ENCODE results near the gene MCAT.

The MCAT gene

GRCh38 chr22:43142880-43143562 lies at the start of gene MCAT:
TSS of gene MCAT (minus strand) at chr22:43143398. CDS start at chr22:43143348, 50 bp downstream.
- DNase-seq (ENCODE audit: low read depth in 3 of 3, low spot score in 1 of 3) = peak; percentile 45 to 74 (median 53)

DNA sequence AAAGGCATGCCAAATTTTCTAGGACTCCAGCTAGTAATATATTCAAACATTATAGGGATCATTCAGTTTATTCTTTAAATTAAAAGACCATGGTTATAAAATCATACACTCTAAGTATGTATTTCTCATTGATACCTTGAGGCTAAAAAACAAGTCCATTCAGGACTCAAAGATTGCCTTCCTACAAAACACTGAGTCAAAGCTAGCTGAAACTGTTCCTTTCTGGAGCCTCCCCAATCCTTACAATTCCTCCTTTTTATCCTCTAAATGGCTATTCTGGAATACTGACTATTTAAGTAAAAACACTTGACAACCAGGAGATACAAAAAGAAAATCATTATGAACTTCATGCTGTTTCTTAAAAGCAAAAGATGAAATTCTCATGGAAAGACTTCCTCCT lies 48.6 kb upstream of the MCAT start:
- no peak for DNase-seq (ENCODE audit: low read depth in 3 of 3, low spot score in 1 of 3)

DNA sequence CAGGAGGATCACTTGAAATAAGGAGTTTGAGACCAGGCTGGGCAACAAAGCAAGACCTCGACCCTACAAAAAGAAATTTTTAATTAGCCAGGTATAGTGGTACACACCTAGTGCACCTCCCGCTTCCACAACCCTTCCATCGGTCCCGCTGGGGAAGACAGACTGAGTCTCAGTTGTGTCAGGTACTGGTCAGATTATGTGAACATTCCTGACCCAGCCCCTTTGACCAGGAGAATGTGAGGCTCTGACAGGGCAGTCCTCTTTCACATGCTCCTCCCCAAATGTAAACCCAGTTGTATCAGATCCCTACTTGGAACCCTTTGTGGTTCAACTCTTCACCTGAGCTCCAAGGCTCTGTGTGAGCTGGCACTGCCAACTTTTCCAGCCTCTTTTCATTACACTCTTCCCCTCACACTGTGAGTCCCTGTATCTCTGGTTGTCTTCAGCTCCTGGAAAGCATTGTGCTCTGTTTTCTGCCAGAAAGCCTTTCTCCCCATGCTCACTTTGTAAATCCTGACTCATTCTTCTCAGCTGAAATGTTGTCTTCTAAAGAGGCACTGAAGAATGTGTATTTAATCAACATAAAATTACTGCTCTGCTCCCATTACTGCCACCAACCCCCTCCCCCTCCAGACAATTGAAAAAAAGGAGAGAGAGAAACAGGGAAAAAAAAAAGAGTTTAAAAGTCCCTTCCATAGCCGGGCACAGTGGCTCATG lies 45.8 kb upstream of the MCAT start:
- DNase-seq (ENCODE audit: low read depth in 3 of 3, low spot score in 1 of 3) = no peak

DNA sequence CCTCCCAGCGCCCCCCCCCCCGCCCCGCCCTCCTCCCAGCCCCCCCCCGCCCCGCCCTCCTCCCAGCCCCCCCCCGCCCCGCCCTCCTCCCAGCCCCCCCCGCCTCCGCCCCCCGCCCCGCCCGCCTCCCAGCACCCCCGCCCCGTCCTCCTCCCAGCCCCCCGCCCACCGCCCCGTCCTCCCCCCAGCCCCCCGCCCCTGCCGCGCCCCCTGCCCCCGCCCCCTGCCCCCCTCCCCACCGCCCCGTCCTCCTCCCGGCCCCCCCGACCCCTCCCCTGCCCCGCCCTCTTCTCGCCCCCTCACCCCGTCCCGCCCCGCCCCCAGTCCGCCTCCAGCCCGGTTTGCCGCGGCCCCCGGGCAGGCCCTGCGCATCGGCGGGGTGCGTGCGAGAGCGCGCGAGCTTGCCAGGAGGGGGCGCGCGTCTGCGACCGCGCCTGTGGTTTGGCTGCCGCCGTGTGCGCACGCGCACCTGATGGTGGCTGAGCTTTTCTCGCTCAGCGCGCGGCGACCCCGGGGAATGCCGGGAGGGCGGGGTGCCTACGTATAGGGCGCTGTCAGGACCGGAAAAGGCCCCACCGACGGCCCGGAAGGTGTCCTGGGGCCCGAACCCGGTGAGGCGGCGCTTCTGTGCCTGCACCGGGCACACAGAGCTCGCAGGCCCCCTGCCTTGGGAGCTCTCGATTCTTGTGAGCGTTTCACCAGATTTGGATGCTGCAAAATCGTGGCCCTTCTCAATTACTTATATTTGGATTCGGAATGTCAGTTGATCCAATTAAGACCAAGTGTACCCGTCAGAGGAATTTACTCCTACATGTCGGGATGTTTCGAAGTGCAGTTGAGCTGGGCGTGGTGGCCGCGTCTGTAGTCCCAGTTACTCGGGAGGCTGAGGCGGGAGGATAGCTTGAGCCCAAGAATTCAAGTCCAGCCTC lies 44.2 kb upstream of the MCAT start:
- peak; percentile 92 to 94 (median 94) for DNase-seq (ENCODE audit: low read depth in 3 of 3, low spot score in 1 of 3)

DNA sequence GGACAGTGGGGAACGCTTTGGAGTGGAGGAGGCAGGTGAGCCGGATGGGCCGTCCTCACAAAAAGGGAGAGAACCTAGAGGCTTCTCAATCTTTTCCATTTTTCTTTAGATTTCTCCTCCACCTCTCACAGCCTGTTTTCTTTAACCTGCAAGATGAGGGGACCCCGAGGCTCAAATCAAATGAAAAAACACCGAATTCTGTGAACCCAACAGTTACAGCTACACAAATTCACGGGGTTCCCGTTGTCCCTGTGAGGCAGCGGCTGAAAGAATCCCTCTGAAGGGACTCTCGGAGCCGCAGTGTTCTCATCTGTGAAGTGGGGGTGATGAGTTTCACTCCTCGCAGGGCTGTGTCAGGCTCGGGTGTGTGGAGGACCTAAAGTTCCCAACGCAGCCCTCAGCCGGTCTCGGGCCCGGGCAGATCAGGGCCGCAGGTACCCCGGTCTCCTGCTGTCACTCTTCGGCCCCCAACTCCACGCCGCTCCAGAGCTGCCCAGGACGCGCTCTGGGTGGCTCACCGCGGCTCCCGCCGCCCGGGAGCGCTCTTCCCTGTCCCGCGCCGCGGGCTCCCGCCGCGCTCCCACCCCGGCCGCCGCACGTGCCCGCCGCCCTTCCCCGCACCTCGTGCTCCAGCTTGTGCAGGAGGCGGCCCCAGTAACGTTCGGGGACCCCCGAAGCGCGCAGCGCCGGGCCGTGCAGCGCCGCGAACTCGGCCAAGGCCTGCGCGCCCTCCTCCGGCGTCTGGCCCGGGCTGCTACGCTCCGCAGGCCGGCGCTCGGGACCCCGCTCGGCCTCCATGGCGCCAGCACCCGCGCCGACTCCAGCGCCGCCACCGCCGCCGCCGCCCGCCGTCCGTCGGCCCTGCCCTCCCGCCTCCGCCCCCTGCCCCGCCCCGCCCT lies 43.3 kb upstream of the MCAT start, which contains the start of gene TTLL12:
TSS of gene TTLL12 (minus strand) at position 863 of the 899 bp plus-strand sequence. CDS start at position 798, 65 bp downstream.
- DNase-seq (ENCODE audit: low read depth in 3 of 3, low spot score in 1 of 3) = peak; percentile 26 to 49 (median 47)

DNA sequence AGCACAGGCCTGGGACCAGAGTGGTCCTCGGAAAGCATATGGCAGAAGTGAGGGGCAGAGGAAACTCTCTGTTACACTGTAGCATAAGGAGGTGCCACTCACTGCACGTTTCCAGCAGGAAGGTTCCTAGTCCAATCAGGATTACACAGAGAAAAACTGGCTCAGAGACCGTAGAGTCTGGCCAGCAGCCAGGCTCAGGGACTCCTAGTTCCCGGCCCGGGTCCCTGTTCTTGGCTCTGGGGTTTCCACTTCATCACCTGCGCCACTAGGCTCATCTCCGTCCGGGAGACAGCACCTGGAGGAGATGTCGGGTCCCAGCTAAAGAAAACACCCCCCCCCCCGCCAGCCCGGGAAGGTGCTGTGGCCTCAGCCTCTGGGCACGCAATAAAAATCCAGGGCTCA lies 42.7 kb upstream of the MCAT start:
- no peak for DNase-seq (ENCODE audit: low read depth in 3 of 3, low spot score in 1 of 3)

DNA sequence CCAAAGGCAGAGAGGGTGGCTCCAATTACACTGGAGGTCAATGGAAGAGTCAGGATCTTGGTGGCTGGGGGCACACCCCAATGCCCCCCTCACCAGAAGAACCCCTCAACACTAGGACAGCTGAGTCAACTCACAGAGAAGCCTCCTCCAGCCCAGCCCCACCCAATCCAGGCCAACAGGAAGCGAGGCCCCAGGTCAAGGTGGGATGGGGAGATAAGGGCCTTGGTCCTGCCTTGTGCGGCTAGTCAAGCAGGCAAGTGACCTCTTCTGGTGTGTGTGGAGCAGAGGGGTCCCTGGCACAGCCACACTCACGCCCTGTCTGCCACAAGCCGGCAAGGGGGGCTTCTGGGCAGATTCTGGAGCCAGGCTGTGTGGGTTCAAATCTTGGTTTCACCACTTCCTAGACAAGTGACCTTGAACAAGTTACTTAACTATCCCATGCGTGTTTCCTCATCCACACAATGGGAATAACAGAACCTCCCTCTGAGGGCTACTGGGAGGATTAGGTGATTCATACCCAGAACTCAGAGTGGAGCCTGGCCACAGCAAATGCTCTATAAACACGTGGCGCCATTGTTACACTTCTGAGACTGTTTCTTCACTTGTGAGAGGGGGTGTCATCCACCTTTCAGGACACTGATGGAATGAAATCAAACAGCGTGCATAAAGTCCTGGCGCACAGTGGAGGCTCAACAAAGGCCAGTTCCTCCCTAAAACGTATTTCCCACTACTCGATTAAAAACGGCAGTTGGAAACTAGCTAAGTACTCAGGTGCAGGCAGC lies 40.5 kb upstream of the MCAT start:
- DNase-seq (ENCODE audit: low read depth in 3 of 3, low spot score in 1 of 3) = no peak

DNA sequence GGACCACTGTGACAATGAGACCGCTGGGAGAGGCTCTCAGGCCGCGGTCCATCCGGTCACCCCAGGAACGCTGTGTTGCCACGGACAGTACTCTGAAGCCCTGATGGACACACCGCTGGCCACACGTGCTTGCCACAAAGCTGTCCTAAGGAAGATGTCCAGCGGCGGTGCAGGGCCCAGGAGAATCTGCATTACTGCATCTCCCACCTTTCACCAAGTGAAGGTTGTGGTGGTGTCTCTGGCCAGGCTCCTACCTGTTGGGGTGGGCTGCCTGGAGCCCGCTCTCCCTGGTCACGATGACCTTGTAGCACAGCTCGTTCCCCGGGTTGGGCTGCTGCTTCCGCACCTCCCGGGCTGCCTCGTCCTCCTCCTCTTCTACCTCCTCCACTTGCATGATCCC lies 39.5 kb upstream of the MCAT start:
- no peak for DNase-seq (ENCODE audit: low read depth in 3 of 3, low spot score in 1 of 3)

DNA sequence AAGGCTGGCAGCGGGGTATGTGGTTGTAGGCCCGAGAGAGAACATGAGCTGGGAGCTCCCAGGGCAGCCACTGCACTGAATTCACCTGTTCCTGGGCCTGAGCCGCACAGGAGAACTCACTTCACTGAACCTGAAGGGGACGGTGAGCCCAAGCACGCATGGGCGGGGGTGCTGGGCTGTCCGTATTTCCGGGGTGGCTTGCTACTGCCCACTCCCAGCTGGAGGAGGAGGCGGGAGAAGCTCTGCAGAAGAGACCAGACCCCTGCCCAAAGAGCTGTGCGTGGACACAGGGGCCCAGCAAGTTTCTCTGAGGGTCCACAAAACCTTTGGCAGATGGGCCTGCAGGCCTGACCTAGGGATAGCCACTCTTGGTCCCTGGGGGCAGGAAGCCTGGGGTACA lies 38.9 kb upstream of the MCAT start:
- DNase-seq (ENCODE audit: low read depth in 3 of 3, low spot score in 1 of 3) = no peak

DNA sequence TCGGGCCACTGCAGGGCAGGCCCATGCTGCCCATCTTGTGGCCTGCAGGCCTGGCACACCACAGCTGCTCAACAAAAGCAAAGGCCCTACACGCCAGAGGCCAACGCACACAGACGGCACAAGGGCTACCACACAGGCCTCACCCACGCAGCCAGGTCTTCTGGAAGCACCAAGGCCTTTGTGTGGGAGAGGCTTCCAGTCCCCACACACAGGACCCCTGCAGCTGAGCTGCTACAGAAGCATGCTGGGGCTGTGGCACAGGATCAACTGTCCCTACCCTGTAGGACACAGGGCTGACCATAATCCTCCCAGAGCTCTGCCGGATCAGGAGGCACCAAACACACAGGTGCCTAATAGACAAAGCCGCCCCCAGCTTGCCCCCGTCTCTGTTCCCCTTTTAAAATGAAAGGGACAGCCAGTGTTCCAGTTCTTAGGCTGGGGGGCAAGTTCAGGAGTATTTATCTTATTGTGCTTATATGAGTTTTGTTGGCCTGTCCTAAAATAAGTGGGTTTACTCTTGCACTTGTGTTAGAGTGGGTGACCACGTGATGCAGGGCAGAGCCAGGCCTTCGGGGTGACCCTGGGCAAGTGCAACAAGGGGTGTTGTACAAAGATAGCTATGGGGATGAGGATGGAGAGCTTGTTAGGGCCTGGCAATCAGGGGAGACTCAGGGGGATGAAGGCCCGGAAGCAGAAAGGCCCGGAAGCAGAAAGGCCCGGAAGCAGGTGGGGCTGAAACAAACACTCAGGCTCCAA lies 38.3 kb upstream of the MCAT start:
- no peak for DNase-seq (ENCODE audit: low read depth in 3 of 3, low spot score in 1 of 3)

DNA sequence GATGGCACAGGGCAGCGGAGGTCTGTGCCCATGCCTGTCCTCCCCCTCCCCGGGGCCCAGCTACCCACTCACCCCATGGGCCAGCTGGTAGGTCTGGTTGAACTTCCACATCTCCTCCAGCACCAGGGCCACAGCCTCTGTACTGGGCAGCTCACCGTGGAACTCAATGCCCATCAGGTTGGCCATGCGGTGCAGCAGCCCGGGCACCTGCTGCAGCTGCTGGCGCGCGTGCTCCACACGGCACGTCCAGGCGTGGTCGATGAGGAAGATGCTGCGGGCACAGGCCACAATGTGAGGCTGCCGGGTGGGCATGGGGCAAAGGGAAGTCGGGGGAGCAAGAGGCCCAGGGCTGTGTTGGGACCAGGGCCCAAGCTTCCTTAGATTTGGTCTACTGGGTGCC lies 37.5 kb upstream of the MCAT start:
- no peak for DNase-seq (ENCODE audit: low read depth in 3 of 3, low spot score in 1 of 3)

DNA sequence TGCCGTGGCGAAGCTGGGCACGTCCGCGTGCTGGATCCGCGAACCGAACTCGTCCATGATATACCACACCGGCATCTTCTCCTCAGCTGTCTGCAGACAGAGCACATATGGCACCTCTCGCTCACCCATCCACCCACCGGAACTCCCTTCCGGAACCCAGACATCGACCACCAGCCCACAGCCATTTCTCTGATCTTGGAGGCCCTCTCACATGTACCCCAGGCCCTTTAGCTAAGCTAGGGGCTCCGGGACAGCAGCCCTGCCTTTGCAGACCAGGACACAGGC lies 36.7 kb upstream of the MCAT start:
- no peak for DNase-seq (ENCODE audit: low read depth in 3 of 3, low spot score in 1 of 3)

- DNase-seq (ENCODE audit: low read depth in 3 of 3, low spot score in 1 of 3) = no peak
Measured at GRCh38 chr22:43179146-43179910, 36.1 kb upstream of the MCAT start.

DNA sequence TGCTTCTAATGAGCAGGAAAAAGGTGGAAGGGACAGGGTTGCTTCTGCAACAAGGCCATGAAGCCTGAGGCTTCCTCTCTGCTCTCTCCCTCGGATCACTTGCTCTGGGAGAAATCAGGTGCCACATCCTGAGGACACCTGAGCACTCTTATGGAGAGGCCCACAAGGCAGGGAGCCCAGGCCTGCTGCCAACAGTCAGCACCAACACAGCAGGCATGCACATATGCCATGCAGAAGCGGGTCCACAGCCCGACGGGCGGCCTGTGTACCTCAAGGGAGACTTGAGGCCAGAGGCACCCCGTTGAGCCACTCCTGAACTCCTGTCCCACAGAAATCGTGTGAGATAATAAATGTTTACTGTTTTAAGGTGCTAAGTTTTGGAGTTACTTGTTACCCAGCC lies 34.3 kb upstream of the MCAT start:
- no peak for DNase-seq (ENCODE audit: low read depth in 3 of 3, low spot score in 1 of 3)

DNA sequence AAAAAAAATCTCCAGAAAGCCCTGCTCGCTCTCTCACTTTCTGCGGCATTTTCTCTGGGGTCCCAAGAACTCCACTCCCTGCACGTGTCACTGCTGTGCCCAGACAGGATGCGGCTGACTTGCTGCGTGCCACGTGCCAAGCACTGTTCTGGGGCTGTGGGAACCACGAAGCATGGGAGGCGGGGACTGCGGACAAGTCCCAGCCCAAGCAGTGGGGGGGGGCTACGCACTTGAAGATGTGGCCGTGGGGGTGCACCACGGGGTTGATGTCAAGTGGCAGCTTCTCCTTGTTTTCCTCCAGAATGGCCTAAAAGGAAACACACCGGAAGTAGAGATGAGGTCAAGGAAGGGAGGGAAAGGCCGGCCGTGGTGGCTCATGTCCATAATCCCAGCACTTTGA lies 32.9 kb upstream of the MCAT start:
- no peak for DNase-seq (ENCODE audit: low read depth in 3 of 3, low spot score in 1 of 3)

- DNase-seq (ENCODE audit: low read depth in 3 of 3, low spot score in 1 of 3) = no peak
Measured at GRCh38 chr22:43174941-43175531, 31.8 kb upstream of the MCAT start.

GRCh38 chr22:43173976-43174720 lies 30.9 kb upstream of the MCAT start:
- no peak for DNase-seq (ENCODE audit: low read depth in 3 of 3, low spot score in 1 of 3)

DNA sequence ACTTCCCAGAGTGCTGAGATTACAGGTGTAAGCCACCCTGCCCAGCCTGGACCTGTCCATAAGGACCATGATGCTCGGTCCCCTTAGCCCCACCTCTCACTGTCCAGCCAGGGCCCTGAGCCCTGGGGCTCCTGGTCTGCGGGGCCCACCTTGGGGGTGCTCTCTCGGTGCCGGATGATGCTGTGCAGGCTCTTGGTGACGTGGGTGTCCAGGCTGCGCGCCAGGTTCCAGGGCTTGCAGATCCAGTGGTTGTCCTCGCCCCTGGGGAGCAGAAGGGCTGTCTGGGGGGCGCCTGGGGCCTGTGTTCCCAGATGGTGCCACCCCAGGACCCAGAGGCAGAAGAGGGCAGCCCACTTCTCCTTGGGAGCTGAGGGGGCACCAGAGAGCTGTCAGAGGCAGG lies 30.4 kb upstream of the MCAT start:
- DNase-seq (ENCODE audit: low read depth in 3 of 3, low spot score in 1 of 3) = no peak
